Measurements from ENCODE around the gene TMEM143. TPM values are rescaled to one million over a fixed set of nuclear protein-coding genes. Genes with fewer than 3 reads are reported as not detected.

The TMEM143 gene
- total RNA-seq, 1 experiment from 2014 or later = 15.2 TPM

DNA sequence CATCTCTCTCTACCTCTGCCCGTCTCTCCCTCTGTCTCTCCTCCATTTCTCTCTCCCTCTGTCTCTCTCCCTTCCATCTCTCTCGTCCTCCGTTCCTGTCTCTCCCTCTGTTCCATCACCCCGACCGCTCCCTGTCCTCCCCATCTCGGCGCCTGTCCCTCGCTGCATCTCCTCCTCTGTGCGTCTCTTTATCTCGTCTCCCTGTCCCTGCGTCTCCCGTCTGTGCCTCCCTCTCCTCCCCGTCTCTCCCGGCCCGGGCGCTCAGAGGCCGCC, 34.3 kb upstream of the TMEM143 start:
- Histone ChIP-seq H3K9ac (ENCODE audit: extremely low read depth, insufficient read length, low read length) (peak overlapping the region; percentile 51), H2AFZ (ENCODE audit: low read length) (no peak overlapping the region), H3T11ph (ENCODE audit: low read length) (no peak overlapping the region), H4K8ac (replicated peaks; ENCODE audit: insufficient read length, low read depth, low read length) (no peak overlapping the region), H3K79me1 (ENCODE audit: insufficient read depth, low read depth, low read length, poor library complexity, severe bottlenecking) (no peaks in the 10 kb centered on the region), H3K27me3 (ENCODE audit: insufficient read depth, low read length) (peaks cover 8% of the 10 kb centered on the region; the same call in 1 of the 2 replicates), H3K23me2 (ENCODE audit: insufficient read length, low read depth, low read length, poor library complexity, severe bottlenecking) (peaks cover 20% of the 10 kb centered on the region), H3K56ac (ENCODE audit: insufficient read length, low read depth, low read length) (no peak overlapping the region), H3K18ac (ENCODE audit: insufficient read length, low read depth, low read length) (peak overlapping the region; percentile 61), H4K20me1 (ENCODE audit: control insufficient read depth, insufficient read depth, insufficient read length) (no peaks in the 10 kb centered on the region), H4K5ac (ENCODE audit: insufficient read length, low read depth, low read length) (no peak overlapping the region), H2BK120ac (ENCODE audit: low read depth, low read length, poor library complexity, severe bottlenecking) (no peak overlapping the region), H3K14ac (ENCODE audit: insufficient read depth, low read length) (peak overlapping the region; percentile 18), H2BK12ac (ENCODE audit: insufficient read length, low read depth, low read length) (no peak overlapping the region), H2BK15ac (ENCODE audit: low read depth, low read length) (no peak overlapping the region), H3K4ac (ENCODE audit: low read depth, low read length) (no peak overlapping the region), H3K9me3 (ENCODE audit: control insufficient read depth, low read depth, low read length) (no peaks in the 10 kb centered on the region), H4K91ac (ENCODE audit: insufficient read length, low read depth, low read length) (no peak overlapping the region), H3K4me2 (ENCODE audit: insufficient read depth, insufficient read length, low read length) (peak overlapping the region; percentile 98), H2BK5ac (ENCODE audit: insufficient read length, low read length) (no peak overlapping the region), H3K23ac (ENCODE audit: insufficient read length, low read depth, low read length) (no peak overlapping the region), H3K27ac (ENCODE audit: insufficient read length, low read depth, low read length) (no peak overlapping the region), H3K79me2 (ENCODE audit: insufficient read depth, low read length) (no peaks in the 10 kb centered on the region; the same call in 1 of the 2 replicates), H2BK20ac (ENCODE audit: low read depth, low read length, poor library complexity, severe bottlenecking) (no peak overlapping the region), H3K4me1 (ENCODE audit: insufficient read depth, low read length) (peaks cover 8% of the 10 kb centered on the region; the same call in 1 of the 2 replicates), H2AK5ac (ENCODE audit: insufficient read length, low read length) (no peak overlapping the region)
- no peak for TF ChIP-seq CTCF (conservative IDR thresholded peaks at IDR 0.05)
- Mint-ChIP-seq H3K27me3 (ENCODE audit: low read depth) (peaks cover 51% of the 10 kb centered on the region), H3K4me1 (peaks cover 51 to 78% of the 10 kb centered on the region in 2 experiments), H3K36me3 (ENCODE audit: insufficient read depth in 1 of 3, low read depth in 3 of 3) (no peaks in the 10 kb centered on the region; a peak in 1 of 7 replicates), H3K9me3 (no peaks in the 10 kb centered on the region; a peak in 1 of 5 replicates), H3K4me3 (peak overlapping the region; percentile 84 to 94), H3K27ac (peak overlapping the region in 2 of 3 experiments; percentile 6 to 94; a peak in 3 of 7 replicates)
- WGBS (ENCODE audit: extremely low coverage, insufficient read length, low lambda C conversion rate) = no CpG with 5 or more reads among the region's 17 CpGs
- no peak for DNase-seq
